Measurements from ENCODE around the gene USP2. TPM values are rescaled to one million over a fixed set of nuclear protein-coding genes. Genes with fewer than 3 reads are reported as not detected.
"Not testable (repeated sequence)": the region's sequence is repeated elsewhere in the genome, so short reads cannot be mapped to it uniquely, and the experiment has no call there.

Gene USP2
- total RNA-seq, 1 donor from 2014 or later, result 2.0 TPM

- no peak overlapping the region for H3K4me3 ChIP-seq (ENCODE audit: low read depth, low read length)
- TF ChIP-seq CTCF (IDR thresholded peaks at IDR 0.05; ENCODE audit: insufficient read depth, low read length, poor library complexity, severe bottlenecking), result no peak
- no peaks in the 10 kb centered on the region for H3K27me3 ChIP-seq (ENCODE audit: control insufficient read depth, insufficient read depth, low read length)
- H3K36me3 ChIP-seq (ENCODE audit: control insufficient read depth, insufficient read depth, low read length), result no peaks in the 10 kb centered on the region
- no peak for DNase-seq (ENCODE audit: low read depth)
These were observed 28.2 kb upstream of the USP2 start for GRCh38 chr11:119409731-119410130.

- DNase-seq (ENCODE audit: low read depth), result no peak
- Histone ChIP-seq H3K27me3 (ENCODE audit: control insufficient read depth, insufficient read depth, low read length) (no peaks in the 10 kb centered on the region), H3K36me3 (ENCODE audit: control insufficient read depth, insufficient read depth, low read length) (no peaks in the 10 kb centered on the region), H3K4me3 (ENCODE audit: low read depth, low read length) (no peak overlapping the region)
- no peak for TF ChIP-seq CTCF (IDR thresholded peaks at IDR 0.05; ENCODE audit: insufficient read depth, low read length, poor library complexity, severe bottlenecking)
These were observed 24.5 kb upstream of the USP2 start for GRCh38 chr11:119406005-119406404.

- H3K36me3 ChIP-seq (ENCODE audit: control insufficient read depth, insufficient read depth, low read length); DNase-seq (ENCODE audit: low read depth): not testable (repeated sequence)
These were observed 24.0 kb upstream of the USP2 start for GRCh38 chr11:119405448-119405847.

GRCh38 chr11:119404872-119405271, 23.4 kb upstream of the USP2 start:
- no peak overlapping the region for H3K4me3 ChIP-seq (ENCODE audit: low read depth, low read length)
- H3K36me3 ChIP-seq (ENCODE audit: control insufficient read depth, insufficient read depth, low read length), result no peaks in the 10 kb centered on the region
- DNase-seq (ENCODE audit: low read depth), result no peak
- no peaks in the 10 kb centered on the region for H3K27me3 ChIP-seq (ENCODE audit: control insufficient read depth, insufficient read depth, low read length)
- no peak for TF ChIP-seq CTCF (IDR thresholded peaks at IDR 0.05; ENCODE audit: insufficient read depth, low read length, poor library complexity, severe bottlenecking)

More at GRCh38 chr11:119405448-119405847, 24.0 kb upstream of the USP2 start:
- not testable (repeated sequence) for H3K27me3 ChIP-seq (ENCODE audit: control insufficient read depth, insufficient read depth, low read length); H3K4me3 ChIP-seq (ENCODE audit: low read depth, low read length)

- no peak for TF ChIP-seq CTCF (IDR thresholded peaks at IDR 0.05; ENCODE audit: insufficient read depth, low read length, poor library complexity, severe bottlenecking)
- DNase-seq (ENCODE audit: low read depth), result no peak
- H3K27me3 ChIP-seq (ENCODE audit: control insufficient read depth, insufficient read depth, low read length), result no peaks in the 10 kb centered on the region
- no peak overlapping the region for H3K4me3 ChIP-seq (ENCODE audit: low read depth, low read length)
- H3K36me3 ChIP-seq (ENCODE audit: control insufficient read depth, insufficient read depth, low read length), result no peaks in the 10 kb centered on the region
These were observed 21.5 kb upstream of the USP2 start for GRCh38 chr11:119403021-119403420.

GRCh38 chr11:119402470-119402869, 21.0 kb upstream of the USP2 start:
- TF ChIP-seq CTCF (IDR thresholded peaks at IDR 0.05; ENCODE audit: insufficient read depth, low read length, poor library complexity, severe bottlenecking), result no peak
- Histone ChIP-seq H3K27me3 (ENCODE audit: control insufficient read depth, insufficient read depth, low read length) (no peaks in the 10 kb centered on the region), H3K4me3 (ENCODE audit: low read depth, low read length) (no peak overlapping the region), H3K36me3 (ENCODE audit: control insufficient read depth, insufficient read depth, low read length) (no peaks in the 10 kb centered on the region)
- no peak for DNase-seq (ENCODE audit: low read depth)

Measured in kidney epithelial cell (primary cell).